T-helper 2 cell treated with Interferon-gamma antibody and Interleukin-4, amounts not matched to agents 5 μg/mL and 100 μg/mL, for 36 hours (primary cell): ENCODE data around the gene PPY.

ENCODE experiments used
- DNase-seq: peaks from one replicate; pipeline ENCODE4 v3.0.0; 2021; ENCODE audit warnings: low spot score
- H3K27ac Mint-ChIP-seq: one replicate; pipeline ENCODE4 v1.8.0; 2021; ENCODE audit warnings: mild to moderate bottlenecking, mixed read lengths
- H3K27me3 Mint-ChIP-seq: one replicate; pipeline ENCODE4 v1.8.0; 2021; ENCODE audit warnings: low read depth, mixed read lengths
- H3K36me3 Mint-ChIP-seq: one replicate; pipeline ENCODE4 v1.8.0; 2021; ENCODE audit warnings: low read depth, mixed read lengths
- H3K4me1 Mint-ChIP-seq: one replicate; pipeline ENCODE4 v1.8.0; 2021; ENCODE audit warnings: low read depth, mixed read lengths
- H3K4me3 Mint-ChIP-seq: one replicate; pipeline ENCODE4 v1.8.0; 2022; ENCODE audit warnings: mild to moderate bottlenecking, moderate library complexity, mixed read lengths
- H3K9me3 Mint-ChIP-seq: one replicate; pipeline ENCODE4 v1.8.0; 2021; ENCODE audit warnings: mixed read lengths

PPY gene, protein sequence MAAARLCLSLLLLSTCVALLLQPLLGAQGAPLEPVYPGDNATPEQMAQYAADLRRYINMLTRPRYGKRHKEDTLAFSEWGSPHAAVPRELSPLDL

GRCh38 chr17:43942051-43942685 lies at the start of gene PPY:
Gene PPY, minus strand, starts transcription at chr17:43942476. Its CDS starts 822 bp downstream, at chr17:43941654.
- no peaks in the 10 kb centered on the region for H3K36me3 Mint-ChIP-seq
- no peaks in the 10 kb centered on the region for H3K9me3 Mint-ChIP-seq
- peaks cover 24% of the 10 kb centered on the region for H3K27me3 Mint-ChIP-seq
- H3K4me1 Mint-ChIP-seq = peaks cover 15% of the 10 kb centered on the region
- H3K4me3 Mint-ChIP-seq = no peak within 1 kb of the TSS
- H3K27ac Mint-ChIP-seq = no peak within 1 kb of the TSS
- DNase-seq = no peak

- Mint-ChIP-seq H3K4me3 (no peak overlapping the region), H3K27me3 (peaks cover 43% of the 10 kb centered on the region), H3K36me3 (no peaks in the 10 kb centered on the region), H3K27ac (no peak overlapping the region), H3K4me1 (no peaks in the 10 kb centered on the region), H3K9me3 (no peaks in the 10 kb centered on the region)
- no peak for DNase-seq
Measured at GRCh38 chr17:43988301-43988700, 46.0 kb upstream of the PPY start.

DNA sequence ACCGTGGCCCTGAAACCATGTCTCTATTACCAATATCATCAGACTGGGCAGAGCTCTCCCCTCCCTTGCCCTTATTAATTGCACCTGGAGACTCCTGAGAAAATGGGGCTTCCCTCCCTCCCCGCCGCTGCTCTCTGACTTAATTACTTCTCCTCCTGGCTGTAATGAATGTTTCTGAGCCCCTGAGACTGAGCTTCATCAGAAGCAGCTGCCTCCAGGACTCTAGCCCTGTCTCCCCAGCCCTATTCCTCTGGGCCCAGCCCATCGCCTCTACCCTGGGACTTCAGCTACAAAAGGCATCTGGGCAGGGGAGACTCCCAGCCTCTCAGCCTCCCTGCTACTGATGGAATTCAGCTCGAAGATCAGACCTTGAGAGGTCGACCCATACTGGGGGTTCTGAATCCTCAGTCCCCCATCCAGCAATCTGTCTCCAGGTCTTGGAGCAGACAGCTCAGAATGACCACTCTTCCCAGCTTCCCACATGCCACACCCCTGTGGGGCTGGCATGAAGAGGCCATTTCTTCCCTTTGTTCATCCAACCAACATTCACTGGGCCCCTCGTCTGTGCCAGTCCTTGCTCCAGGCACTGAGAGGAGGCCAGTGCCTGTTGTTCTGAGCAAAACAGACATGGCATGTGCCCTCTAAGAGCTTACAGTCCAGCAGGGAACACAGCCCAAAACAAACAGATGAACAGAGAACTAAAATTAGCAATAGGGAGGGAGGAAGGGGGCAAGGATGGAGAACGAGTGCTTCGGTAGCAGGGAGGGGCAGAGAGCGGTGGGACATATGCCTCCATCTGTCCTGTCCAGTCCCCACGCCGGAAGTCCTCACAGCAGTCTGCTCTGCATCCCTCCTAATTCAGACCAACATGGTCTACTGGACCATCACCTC lies 45.1 kb upstream of the PPY start:
- DNase-seq = no peak
- Mint-ChIP-seq H3K9me3 (no peaks in the 10 kb centered on the region), H3K27ac (no peak overlapping the region), H3K36me3 (no peaks in the 10 kb centered on the region), H3K27me3 (peaks cover 49% of the 10 kb centered on the region), H3K4me1 (no peaks in the 10 kb centered on the region), H3K4me3 (no peak overlapping the region)

- H3K4me1 Mint-ChIP-seq = no peaks in the 10 kb centered on the region
- H3K27ac Mint-ChIP-seq = no peak overlapping the region
- no peak for DNase-seq
- H3K9me3 Mint-ChIP-seq = no peaks in the 10 kb centered on the region
- peaks cover 57% of the 10 kb centered on the region for H3K27me3 Mint-ChIP-seq
- no peaks in the 10 kb centered on the region for H3K36me3 Mint-ChIP-seq
- H3K4me3 Mint-ChIP-seq = no peak overlapping the region
Measured at GRCh38 chr17:43986225-43986981, 44.1 kb upstream of the PPY start.

GRCh38 chr17:43984521-43984920 lies 42.2 kb upstream of the PPY start:
- no peaks in the 10 kb centered on the region for H3K4me1 Mint-ChIP-seq
- H3K27ac Mint-ChIP-seq = no peak overlapping the region
- peaks cover 64% of the 10 kb centered on the region for H3K27me3 Mint-ChIP-seq
- H3K36me3 Mint-ChIP-seq = no peaks in the 10 kb centered on the region
- no peaks in the 10 kb centered on the region for H3K9me3 Mint-ChIP-seq
- no peak for DNase-seq
- H3K4me3 Mint-ChIP-seq = no peak overlapping the region

- Mint-ChIP-seq H3K9me3 (no peaks in the 10 kb centered on the region), H3K27me3 (peaks cover 64% of the 10 kb centered on the region), H3K36me3 (no peaks in the 10 kb centered on the region), H3K4me1 (no peaks in the 10 kb centered on the region), H3K4me3 (peak overlapping the region; percentile 52), H3K27ac (no peak overlapping the region)
- DNase-seq = no peak
Measured at GRCh38 chr17:43983515-43984411, 41.5 kb upstream of the PPY start.

GRCh38 chr17:43983196-43983514 lies 40.9 kb upstream of the PPY start:
- H3K4me1 Mint-ChIP-seq = no peaks in the 10 kb centered on the region
- H3K36me3 Mint-ChIP-seq = no peaks in the 10 kb centered on the region
- no peak overlapping the region for H3K4me3 Mint-ChIP-seq
- peaks cover 59% of the 10 kb centered on the region for H3K27me3 Mint-ChIP-seq
- DNase-seq = no peak
- H3K27ac Mint-ChIP-seq = no peak overlapping the region
- no peaks in the 10 kb centered on the region for H3K9me3 Mint-ChIP-seq

DNA sequence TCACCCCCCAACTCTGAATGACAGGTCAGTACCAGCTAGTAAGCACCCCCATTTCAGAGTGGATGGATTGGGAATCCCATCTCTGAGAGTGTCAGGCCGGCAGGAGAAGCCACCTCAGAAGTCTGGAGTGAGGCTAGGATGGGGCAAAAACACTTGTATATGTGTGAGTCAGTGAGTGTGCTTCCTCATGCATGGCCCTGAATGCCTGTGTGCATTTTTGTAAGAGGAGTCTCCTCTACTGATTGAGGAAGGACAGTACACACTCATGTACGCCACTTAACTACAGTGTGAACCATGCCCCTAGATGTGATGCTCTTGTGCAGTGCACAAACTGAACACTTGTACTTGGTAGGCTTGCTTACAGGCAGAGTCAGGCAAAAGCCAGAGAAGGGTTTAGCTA lies 39.9 kb upstream of the PPY start:
- Mint-ChIP-seq H3K4me1 (no peaks in the 10 kb centered on the region), H3K4me3 (no peak overlapping the region), H3K27me3 (peaks cover 56% of the 10 kb centered on the region), H3K9me3 (no peaks in the 10 kb centered on the region), H3K36me3 (no peaks in the 10 kb centered on the region), H3K27ac (no peak overlapping the region)
- DNase-seq = no peak

DNA sequence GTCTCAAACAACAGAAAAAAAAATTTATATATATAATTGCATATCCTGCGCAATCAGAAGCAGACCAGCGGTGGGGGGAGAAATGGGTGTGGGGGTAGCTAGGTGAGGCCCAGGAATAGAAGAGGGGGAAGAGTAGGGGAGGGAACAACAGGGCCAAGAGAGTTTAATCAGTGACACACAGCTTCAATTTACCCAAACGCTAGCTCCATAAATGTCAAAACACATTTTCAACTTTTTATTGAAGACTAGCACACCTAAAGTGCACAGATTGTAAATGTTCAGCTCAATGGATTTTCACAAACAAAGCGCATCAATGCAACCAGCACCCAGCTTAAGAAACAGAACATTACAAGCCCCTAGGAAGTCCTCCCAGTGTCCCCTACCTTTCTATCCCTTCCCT lies 37.4 kb upstream of the PPY start:
- Mint-ChIP-seq H3K27me3 (peaks cover 45% of the 10 kb centered on the region), H3K9me3 (no peaks in the 10 kb centered on the region), H3K36me3 (no peaks in the 10 kb centered on the region), H3K4me1 (no peaks in the 10 kb centered on the region), H3K27ac (no peak overlapping the region), H3K4me3 (no peak overlapping the region)
- no peak for DNase-seq

DNA sequence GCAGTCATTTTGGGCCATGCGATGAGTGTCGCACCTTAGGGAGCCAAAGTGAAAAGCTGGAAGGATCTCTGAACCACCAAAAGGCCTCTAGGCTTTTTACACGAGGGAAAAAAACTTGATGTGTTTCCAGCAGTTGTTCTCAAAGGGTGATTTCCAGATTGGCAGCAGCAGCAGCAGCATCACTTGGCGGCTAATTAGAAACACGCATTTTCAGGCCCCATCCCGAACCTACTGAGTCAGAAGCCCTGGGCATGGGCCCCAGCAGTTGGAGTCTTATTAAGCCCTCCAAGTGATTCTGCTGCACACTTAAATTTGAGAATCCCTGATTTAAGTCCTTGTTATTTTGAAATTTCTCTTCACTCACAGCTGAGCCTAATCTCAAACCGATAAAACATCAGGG lies 36.7 kb upstream of the PPY start:
- Mint-ChIP-seq H3K27me3 (peaks cover 42% of the 10 kb centered on the region), H3K4me3 (no peak overlapping the region), H3K36me3 (no peaks in the 10 kb centered on the region), H3K4me1 (no peaks in the 10 kb centered on the region), H3K27ac (no peak overlapping the region), H3K9me3 (no peaks in the 10 kb centered on the region)
- DNase-seq = no peak

DNA sequence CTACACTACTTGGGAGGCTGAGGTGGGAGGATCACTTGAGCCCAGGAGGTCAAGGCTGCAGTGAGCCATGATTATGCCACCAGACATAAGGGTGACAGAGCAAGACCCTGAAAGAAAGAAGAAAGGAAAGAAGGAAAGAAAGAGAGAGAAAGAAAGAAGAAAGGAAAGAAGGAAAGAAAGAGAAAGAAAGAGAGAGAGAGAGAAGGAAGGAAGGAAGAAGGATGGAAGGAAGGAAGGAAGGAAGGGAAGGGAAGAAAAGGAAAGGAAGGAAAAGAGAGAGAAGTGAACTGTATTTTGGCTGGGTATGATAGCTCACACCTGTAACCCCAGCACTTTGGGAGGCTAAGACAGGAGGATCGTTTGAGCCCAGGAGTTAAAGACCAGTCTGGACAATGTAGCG lies 35.8 kb upstream of the PPY start:
- Mint-ChIP-seq H3K27ac (no peak overlapping the region), H3K36me3 (no peaks in the 10 kb centered on the region), H3K4me3 (no peak overlapping the region), H3K4me1 (no peaks in the 10 kb centered on the region), H3K9me3 (no peaks in the 10 kb centered on the region), H3K27me3 (peaks cover 40% of the 10 kb centered on the region)
- no peak for DNase-seq

DNA sequence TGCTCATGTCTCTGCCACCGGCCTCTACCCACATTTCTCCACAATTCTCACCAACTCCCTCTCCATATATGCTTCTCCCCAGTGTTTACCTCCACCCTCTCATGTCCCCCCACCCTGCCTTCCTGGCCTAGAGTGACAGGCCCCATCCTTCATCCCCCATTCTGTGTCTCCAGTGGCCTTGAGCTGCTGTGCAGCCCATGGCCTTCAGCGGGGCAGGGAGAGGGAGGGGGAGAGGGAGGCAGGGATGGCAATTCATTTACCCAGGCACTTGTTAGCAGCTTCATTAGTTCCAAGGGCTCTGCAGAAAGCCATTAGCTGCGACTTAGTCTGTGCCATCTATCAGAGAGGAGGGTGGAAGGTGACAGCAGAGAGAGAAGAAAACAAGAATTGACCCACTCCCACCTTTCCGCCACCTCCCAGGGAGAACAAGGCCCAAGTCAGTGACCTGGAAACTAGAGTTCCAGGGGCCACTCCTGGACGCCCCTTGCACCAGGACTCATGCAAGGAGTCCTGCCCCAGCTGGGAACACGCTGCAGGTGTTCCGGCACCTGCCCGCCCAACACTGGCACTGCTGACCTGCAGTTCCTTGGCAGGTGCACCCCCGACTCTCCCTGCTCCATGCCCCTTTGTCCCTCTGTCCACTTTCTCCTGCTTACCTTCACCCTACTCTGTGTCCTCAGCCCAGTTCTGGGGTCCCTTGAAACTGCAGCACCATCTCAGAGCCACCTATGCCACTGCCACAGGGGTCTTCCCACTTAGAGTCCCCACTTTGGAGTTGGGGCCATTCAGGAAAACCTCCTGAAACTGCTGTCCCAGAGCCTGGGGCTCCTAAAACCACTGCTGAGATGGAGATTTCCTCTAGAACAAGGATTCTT lies 34.9 kb upstream of the PPY start:
- Mint-ChIP-seq H3K27me3 (peaks cover 31% of the 10 kb centered on the region), H3K36me3 (no peaks in the 10 kb centered on the region), H3K4me3 (no peak overlapping the region), H3K9me3 (no peaks in the 10 kb centered on the region), H3K27ac (no peak overlapping the region), H3K4me1 (no peaks in the 10 kb centered on the region)
- DNase-seq = no peak

- peaks cover 3% of the 10 kb centered on the region for H3K4me1 Mint-ChIP-seq
- peaks cover 22% of the 10 kb centered on the region for H3K27me3 Mint-ChIP-seq
- H3K36me3 Mint-ChIP-seq = no peaks in the 10 kb centered on the region
- DNase-seq = no peak
- H3K4me3 Mint-ChIP-seq = no peak overlapping the region
- no peaks in the 10 kb centered on the region for H3K9me3 Mint-ChIP-seq
- no peak overlapping the region for H3K27ac Mint-ChIP-seq
Measured at GRCh38 chr17:43975898-43976297, 33.6 kb upstream of the PPY start.
